ENCODE results near the gene COL6A3. TPM values are rescaled to one million over a fixed set of nuclear protein-coding genes. Genes with fewer than 3 reads are reported as not detected.

The COL6A3 gene
- total and polyA plus RNA-seq, 7 donors, result 2.8 to 715 (median 233) TPM

DNA sequence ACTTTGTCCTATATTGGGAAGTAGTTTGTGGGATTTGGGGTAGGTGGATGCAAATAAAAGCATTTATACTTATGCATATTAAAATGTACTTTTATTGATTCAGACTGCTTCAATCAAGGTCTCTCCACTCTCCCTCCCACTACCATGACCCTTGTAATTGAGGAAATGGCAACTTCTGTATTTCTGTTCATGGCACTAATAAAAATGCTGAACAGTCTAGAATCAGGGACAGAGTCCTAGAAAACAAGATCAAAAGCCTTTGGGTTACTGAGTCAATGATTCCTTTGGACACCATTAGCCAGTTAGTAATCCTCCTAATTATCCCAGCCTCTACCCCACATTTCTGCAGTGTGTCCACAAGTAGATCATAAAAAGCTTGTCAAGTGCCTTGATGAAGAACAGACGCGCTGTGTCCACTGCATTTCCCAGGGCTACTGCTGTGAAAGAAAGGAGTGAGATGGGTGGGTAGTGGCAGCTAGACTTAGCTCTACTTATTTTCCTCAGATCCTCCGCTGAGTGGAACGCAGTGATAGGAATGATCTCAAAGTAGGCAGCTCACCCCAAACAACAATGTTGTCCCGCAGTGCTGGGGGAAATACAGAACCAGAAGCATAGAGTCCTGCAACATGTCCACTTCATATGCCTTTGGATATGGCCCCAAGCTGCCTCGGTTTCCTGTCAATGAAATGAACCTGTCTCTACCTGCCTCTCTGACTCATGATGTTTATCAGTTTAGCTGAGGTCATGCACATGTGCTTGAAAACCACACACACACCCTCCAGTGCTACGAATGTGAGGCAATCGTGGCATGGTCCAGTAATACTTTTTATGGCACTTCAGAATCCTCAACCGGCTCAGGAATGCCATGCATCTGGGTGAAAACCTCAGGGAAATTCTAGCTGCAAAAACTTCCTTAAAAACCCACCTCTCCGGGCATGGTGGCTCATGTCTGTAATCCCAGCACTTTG is 115.5 kb downstream of the COL6A3 start:
- Histone ChIP-seq H3K4me1 (peaks cover 0 to 76% (median 58%) of the 10 kb centered on the region in 4 donors), H3K9me3 (no peaks in the 10 kb centered on the region), H3K4me3 (no peak overlapping the region), H3K27me3 (no peaks in the 10 kb centered on the region), H3K36me3 (no peaks in the 10 kb centered on the region), H3K27ac (peak overlapping the region; percentile 11 to 90 (median 86))
- intact Hi-C loops (cut with DNase I), result loop anchor here (2.0 to 5.0 kb wide), 3 partner anchors 16 to 179 kb away; no protein-coding TSS in a partner anchor
- DNase-seq, result no peak
- peak; percentile 63 to 92 (median 84) for TF ChIP-seq POLR2AphosphoS5 (IDR thresholded peaks at IDR 0.05)
- no peak for TF ChIP-seq POLR2A (IDR thresholded peaks at IDR 0.05)
- TF ChIP-seq, protein P1, sequence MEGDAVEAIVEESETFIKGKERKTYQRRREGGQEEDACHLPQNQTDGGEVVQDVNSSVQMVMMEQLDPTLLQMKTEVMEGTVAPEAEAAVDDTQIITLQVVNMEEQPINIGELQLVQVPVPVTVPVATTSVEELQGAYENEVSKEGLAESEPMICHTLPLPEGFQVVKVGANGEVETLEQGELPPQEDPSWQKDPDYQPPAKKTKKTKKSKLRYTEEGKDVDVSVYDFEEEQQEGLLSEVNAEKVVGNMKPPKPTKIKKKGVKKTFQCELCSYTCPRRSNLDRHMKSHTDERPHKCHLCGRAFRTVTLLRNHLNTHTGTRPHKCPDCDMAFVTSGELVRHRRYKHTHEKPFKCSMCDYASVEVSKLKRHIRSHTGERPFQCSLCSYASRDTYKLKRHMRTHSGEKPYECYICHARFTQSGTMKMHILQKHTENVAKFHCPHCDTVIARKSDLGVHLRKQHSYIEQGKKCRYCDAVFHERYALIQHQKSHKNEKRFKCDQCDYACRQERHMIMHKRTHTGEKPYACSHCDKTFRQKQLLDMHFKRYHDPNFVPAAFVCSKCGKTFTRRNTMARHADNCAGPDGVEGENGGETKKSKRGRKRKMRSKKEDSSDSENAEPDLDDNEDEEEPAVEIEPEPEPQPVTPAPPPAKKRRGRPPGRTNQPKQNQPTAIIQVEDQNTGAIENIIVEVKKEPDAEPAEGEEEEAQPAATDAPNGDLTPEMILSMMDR (IDR thresholded peaks at IDR 0.05), result no peak
- TF ChIP-seq EP300 (IDR thresholded peaks at IDR 0.05), result peak in 3 of 4 donors; percentile 11 to 60 (median 44)
- WGBS, 2 donors, result 66 to 69% methylated on average over 10 of the region's 10 CpGs

DNA sequence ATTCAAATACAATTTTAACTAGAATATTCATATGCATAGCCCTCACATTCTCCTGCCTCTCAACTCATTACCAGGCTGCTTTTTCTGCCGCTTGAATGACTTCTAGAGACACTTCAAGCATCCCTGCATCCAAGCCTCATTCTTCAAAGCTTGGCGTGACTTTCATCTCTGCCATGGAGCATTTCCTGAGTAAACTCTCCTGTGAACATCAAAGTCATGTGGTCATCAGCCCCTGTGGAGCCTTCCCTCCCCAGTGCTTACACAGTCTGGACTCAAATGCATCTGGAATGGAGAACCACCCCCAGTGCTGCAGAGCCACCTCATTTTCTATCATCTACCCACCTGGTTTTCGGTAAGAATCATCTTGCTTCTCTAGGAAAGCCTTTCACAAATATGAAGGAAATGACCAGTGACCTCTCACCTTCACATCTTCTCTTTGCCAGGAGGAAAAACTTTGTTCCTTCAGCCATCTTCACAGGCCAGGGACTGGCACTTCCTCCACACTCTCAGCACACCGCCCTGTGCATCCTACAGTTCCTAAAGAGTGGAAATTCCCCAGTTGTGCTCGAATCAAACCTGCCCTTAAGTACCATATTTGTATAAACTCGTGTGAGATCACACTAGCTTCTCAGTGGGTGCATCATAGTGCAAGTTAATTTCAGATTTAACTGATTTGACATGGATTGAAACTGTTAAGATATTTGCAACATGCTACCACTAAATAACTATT is 116.4 kb downstream of the COL6A3 start:
- H3K36me3 ChIP-seq, result no peaks in the 10 kb centered on the region

DNA sequence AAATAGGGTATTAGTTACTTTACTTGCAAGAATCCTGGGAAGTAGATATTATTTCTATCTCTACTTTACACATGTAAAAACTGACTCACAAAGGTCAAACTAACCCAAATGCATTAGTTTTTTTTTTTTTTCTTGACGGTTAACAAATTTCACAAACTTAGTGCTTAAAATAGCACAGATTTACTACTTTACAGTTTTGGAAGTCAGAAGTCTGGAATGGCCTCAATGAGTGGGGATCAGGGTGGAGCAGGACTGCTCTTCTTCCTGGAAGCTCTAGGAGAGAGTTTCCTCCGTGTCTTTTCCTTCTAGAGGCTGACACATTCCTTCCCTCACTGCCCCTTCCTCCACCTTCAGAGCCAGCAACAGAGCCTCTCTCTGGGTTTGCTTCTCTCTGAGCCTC is 117.2 kb downstream of the COL6A3 start:
- H3K9me3 ChIP-seq, result no peaks in the 10 kb centered on the region
- WGBS, 2 donors, result 49 to 57% methylated on average over 2 of the region's 2 CpGs
- TF ChIP-seq POLR2A (IDR thresholded peaks at IDR 0.05) (no peak), POLR2AphosphoS5 (IDR thresholded peaks at IDR 0.05) (peak; percentile 17 to 58 (median 38))

More for the DNA sequence above, 116.4 kb downstream of the COL6A3 start:
- Histone ChIP-seq H3K4me3 (no peak overlapping the region), H3K27me3 (no peaks in the 10 kb centered on the region), H3K27ac (peak overlapping the region; percentile 39 to 90 (median 86)), H3K9me3 (no peaks in the 10 kb centered on the region), H3K4me1 (peaks cover 0 to 77% (median 59%) of the 10 kb centered on the region in 4 donors)
- peak; percentile 59 for DNase-seq
- WGBS, 2 donors, result 64 to 72% methylated on average over 6 of the region's 6 CpGs
- TF ChIP-seq POLR2AphosphoS5 (IDR thresholded peaks at IDR 0.05), result no peak
- no peak for TF ChIP-seq POLR2A (IDR thresholded peaks at IDR 0.05)
- no peak for TF ChIP-seq EP300 (IDR thresholded peaks at IDR 0.05)
- TF ChIP-seq, protein P1 (IDR thresholded peaks at IDR 0.05), result no peak
- intact Hi-C loops (cut with DNase I), result loop anchor here (2.0 to 5.0 kb wide), 3 partner anchors 17 to 180 kb away; no protein-coding TSS in a partner anchor

DNA sequence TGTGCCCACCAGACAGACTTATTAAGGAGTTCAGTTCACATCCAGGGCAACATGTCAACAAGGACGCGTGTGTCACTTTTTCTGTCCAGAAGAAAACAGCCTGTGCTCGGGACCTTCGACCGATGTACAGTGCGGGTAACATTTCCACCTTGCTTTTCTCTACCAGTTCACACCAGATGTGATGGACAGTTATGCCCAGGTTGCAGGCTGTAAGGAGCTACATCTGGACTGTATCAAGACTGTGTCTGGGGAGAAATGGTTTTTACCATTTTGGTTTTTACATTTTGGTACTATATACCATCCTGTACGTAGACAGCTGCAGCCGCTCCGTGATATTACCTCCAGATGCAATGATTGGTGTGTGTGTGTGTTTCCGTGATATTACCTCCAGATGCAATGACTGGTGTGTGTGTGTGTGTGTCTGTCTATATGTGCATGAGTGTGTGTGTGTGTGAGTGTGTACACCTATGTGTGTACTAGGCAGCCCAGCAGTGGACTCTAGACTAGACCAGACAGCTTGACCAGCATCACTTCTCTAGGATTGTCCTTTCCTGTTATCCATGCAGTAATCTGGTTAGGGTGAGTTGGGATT is 118.0 kb downstream of the COL6A3 start:
- TF ChIP-seq POLR2AphosphoS5 (IDR thresholded peaks at IDR 0.05), result peak; percentile 55 to 83 (median 68)
- TF ChIP-seq POLR2A (IDR thresholded peaks at IDR 0.05), result no peak
- TF ChIP-seq, protein P1 (IDR thresholded peaks at IDR 0.05), result no peak
- no peak for TF ChIP-seq EP300 (IDR thresholded peaks at IDR 0.05)
- DNase-seq, result peak; percentile 61
- peaks cover 0 to 87% (median 70%) of the 10 kb centered on the region in 4 donors for H3K4me1 ChIP-seq
- no peaks in the 10 kb centered on the region for H3K27me3 ChIP-seq
- no peaks in the 10 kb centered on the region for H3K36me3 ChIP-seq
- no peaks in the 10 kb centered on the region for H3K9me3 ChIP-seq
- intact Hi-C loops (cut with DNase I), result loop anchor here (5.0 kb wide), 2 partner anchors 124 to 181 kb away; no protein-coding TSS in a partner anchor
- no peak overlapping the region for H3K4me3 ChIP-seq
- peak overlapping the region in 3 of 4 donors; percentile 83 to 90 (median 89) for H3K27ac ChIP-seq
- 95 to 96% methylated on average over 10 of the region's 10 CpGs for WGBS, 2 donors

More for the DNA sequence above, 117.2 kb downstream of the COL6A3 start:
- no peak overlapping the region for H3K4me3 ChIP-seq
- H3K27me3 ChIP-seq, result no peaks in the 10 kb centered on the region
- H3K36me3 ChIP-seq, result no peaks in the 10 kb centered on the region
- peak; percentile 71 for DNase-seq
- intact Hi-C loops (cut with DNase I), result loop anchor here (5.0 kb wide), 2 partner anchors 124 to 181 kb away; no protein-coding TSS in a partner anchor
- H3K27ac ChIP-seq, result peak overlapping the region; percentile 39 to 90 (median 86)
- peaks cover 0 to 84% (median 65%) of the 10 kb centered on the region in 4 donors for H3K4me1 ChIP-seq

Measured in sigmoid colon (tissue), 7 donors.